Measurements from ENCODE around the gene BRD1. TPM values are rescaled to one million over a fixed set of nuclear protein-coding genes. Genes with fewer than 3 reads are reported as not detected.
A peak's percentile ranks its signal among the peaks of the same experiment; 100 is the strongest.
"Not testable (repeated sequence)": the region's sequence is repeated elsewhere in the genome, so short reads cannot be mapped to it uniquely, and the experiment has no call there.

The BRD1 gene
- total RNA-seq, 1 donor: 23.5 TPM

DNA sequence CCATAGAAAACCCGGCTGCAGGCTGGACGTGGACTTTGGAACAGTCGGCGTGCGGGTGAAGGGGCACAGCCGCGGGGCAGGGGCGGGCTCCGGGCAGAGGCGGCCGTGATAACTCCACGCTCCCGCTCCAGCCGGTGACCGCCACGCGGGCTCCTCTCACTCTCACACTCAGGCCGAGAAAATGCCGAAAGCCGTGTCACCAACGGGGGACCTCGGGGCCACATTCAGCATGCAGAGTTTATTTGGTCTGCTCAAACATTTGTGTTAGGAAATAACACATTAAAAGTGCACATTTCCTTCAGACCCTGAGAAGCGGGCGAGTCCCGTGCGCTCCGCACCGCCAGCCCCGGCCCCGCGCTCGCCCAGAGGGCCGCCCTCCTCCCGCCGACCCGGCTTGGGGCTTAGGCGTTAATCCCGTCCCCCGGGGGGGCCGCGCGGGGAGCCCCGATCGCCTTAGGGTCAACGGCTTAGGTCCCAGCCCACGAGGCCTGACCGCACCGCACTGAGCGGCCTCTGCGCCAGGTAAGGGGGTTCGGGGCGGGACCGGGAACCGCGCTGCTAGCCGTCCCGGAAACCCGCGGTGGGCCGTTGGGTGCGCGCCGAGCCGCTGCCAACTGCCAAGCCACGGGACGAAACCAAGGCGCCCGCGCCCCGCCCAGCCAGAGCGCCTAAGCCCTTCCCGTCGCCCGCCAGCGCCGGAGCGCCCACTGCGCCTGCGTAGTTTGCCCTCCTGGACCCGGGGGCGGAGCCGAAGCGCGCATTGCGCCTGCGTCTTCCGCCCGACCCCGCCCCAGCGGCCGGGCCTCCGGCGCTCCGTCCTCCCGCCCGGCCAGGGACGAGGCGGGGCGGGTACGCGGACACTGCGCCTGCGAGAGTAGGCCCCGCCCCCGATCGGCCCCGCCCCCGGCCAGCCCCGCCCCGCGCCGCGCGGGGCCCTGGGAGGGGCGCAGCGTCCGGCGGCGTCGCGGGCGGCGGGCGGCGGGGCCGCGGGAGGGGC is 25.5 kb upstream of the BRD1 start, which contains the start of gene ZBED4:
TSS of gene ZBED4 (plus strand) at position 947 of the 997 bp plus-strand sequence. CDS start 29,819 bp downstream, outside the sequence.
- Histone ChIP-seq H3K27ac (ENCODE audit: low read depth, low read length) (peak within 1 kb of the TSS; percentile 79), H3K4me3 (ENCODE audit: insufficient read depth, low read length) (peak within 1 kb of the TSS; percentile 90), H3K36me3 (ENCODE audit: insufficient read depth, low read length) (peaks cover 3% of the 10 kb centered on the region), H3K4me1 (ENCODE audit: insufficient read depth, low read length) (peaks cover 10% of the 10 kb centered on the region), H3K79me2 (ENCODE audit: insufficient read depth, low read length) (peaks cover 40% of the 10 kb centered on the region), H2AFZ (ENCODE audit: low read length) (peak within 1 kb of the TSS; percentile 89), H3K27me3 (ENCODE audit: insufficient read depth, low read length) (peaks cover 31% of the 10 kb centered on the region), H3K9me3 (ENCODE audit: low read depth, low read length) (no peaks in the 10 kb centered on the region), H3K4me2 (ENCODE audit: insufficient read depth, low read length) (peak within 1 kb of the TSS; percentile 99), H4K20me1 (ENCODE audit: insufficient read depth, low read length) (peaks cover 31% of the 10 kb centered on the region)
- DNase-seq (ENCODE audit: insufficient read length, low spot score, missing footprints): peak; percentile 100
- TF ChIP-seq, protein P1, sequence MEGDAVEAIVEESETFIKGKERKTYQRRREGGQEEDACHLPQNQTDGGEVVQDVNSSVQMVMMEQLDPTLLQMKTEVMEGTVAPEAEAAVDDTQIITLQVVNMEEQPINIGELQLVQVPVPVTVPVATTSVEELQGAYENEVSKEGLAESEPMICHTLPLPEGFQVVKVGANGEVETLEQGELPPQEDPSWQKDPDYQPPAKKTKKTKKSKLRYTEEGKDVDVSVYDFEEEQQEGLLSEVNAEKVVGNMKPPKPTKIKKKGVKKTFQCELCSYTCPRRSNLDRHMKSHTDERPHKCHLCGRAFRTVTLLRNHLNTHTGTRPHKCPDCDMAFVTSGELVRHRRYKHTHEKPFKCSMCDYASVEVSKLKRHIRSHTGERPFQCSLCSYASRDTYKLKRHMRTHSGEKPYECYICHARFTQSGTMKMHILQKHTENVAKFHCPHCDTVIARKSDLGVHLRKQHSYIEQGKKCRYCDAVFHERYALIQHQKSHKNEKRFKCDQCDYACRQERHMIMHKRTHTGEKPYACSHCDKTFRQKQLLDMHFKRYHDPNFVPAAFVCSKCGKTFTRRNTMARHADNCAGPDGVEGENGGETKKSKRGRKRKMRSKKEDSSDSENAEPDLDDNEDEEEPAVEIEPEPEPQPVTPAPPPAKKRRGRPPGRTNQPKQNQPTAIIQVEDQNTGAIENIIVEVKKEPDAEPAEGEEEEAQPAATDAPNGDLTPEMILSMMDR (IDR thresholded peaks at IDR 0.05; ENCODE audit: extremely low read depth, low read depth, low read length): no peak

DNA sequence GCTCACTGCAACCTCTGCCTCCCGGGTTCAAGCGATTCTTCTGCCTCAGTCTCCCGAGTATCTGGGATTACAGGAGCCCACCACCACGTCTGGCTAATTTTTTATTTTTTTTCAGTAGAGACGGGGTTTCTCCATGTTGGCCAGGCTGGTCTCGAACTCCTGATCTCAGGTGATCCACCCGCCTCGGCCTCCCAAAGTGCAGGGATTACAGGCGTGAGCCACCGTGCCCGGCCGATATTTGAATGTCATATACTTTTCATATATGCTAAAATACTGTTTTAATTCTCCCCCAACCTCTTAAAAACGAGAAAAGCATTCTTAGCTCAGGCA is 24.9 kb upstream of the BRD1 start:
- peak overlapping the region; percentile 94 for H3K4me2 ChIP-seq (ENCODE audit: insufficient read depth, low read length)
- peak overlapping the region; percentile 89 for H2AFZ ChIP-seq (ENCODE audit: low read length)
- H3K36me3 ChIP-seq (ENCODE audit: insufficient read depth, low read length); H3K9me3 ChIP-seq (ENCODE audit: low read depth, low read length); DNase-seq (ENCODE audit: insufficient read length, low spot score, missing footprints); H3K27ac ChIP-seq (ENCODE audit: low read depth, low read length): not testable (repeated sequence)
- H3K79me2 ChIP-seq (ENCODE audit: insufficient read depth, low read length): peaks cover 33% of the 10 kb centered on the region
- H4K20me1 ChIP-seq (ENCODE audit: insufficient read depth, low read length): peaks cover 29% of the 10 kb centered on the region
- H3K4me3 ChIP-seq (ENCODE audit: insufficient read depth, low read length): peak overlapping the region; percentile 88
- H3K4me1 ChIP-seq (ENCODE audit: insufficient read depth, low read length): peaks cover 10% of the 10 kb centered on the region
- peaks cover 37% of the 10 kb centered on the region for H3K27me3 ChIP-seq (ENCODE audit: insufficient read depth, low read length)

DNA sequence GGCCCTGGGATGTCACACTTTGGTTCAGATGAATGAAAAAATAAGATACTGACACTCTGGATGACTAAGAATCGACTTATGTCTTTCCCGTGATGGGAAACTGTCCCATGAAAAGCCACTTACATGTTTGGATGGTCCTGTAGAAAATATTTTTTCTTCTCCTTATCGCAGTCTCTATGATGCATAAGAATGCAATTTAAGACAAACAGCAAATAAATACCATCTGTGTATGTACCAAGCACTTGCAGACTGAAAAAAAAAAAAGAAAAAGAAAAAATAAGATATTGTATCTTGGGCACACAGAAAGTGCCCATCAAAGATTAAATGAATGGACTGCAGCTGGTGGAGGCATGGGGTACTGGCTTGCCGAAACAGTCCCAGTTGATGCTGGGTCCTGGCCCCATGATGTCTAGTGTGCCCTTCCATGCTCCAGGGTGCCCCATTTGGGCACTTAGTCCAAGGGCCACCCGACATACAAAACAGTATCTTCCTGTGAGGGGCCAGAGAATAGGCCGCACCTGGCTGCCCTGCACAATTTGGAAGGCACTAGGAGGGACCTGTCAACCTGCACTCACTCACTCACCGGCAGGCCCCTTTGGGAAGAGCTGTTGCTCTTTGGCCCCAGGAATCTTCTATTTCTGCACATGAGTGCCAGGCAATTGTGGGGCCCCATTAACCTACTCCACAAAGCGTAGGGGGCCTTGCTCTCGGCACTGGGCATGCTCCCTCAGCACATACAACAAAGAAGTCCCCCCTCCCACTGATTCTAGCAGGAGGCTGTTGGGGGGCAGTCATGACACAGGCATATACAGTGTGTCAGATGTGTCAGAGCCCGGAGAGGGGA is 23.5 kb upstream of the BRD1 start:
- H2AFZ ChIP-seq (ENCODE audit: low read length): no peak overlapping the region
- H3K4me3 ChIP-seq (ENCODE audit: insufficient read depth, low read length): no peak overlapping the region
- no peaks in the 10 kb centered on the region for H3K36me3 ChIP-seq (ENCODE audit: insufficient read depth, low read length)
- TF ChIP-seq, protein P1 (IDR thresholded peaks at IDR 0.05; ENCODE audit: extremely low read depth, low read depth, low read length): no peak
- no peaks in the 10 kb centered on the region for H3K9me3 ChIP-seq (ENCODE audit: low read depth, low read length)
- H3K4me2 ChIP-seq (ENCODE audit: insufficient read depth, low read length): no peak overlapping the region
- H3K4me1 ChIP-seq (ENCODE audit: insufficient read depth, low read length): peaks cover 10% of the 10 kb centered on the region
- no peak overlapping the region for H3K27ac ChIP-seq (ENCODE audit: low read depth, low read length)
- DNase-seq (ENCODE audit: insufficient read length, low spot score, missing footprints): peak; percentile 58
- H3K79me2 ChIP-seq (ENCODE audit: insufficient read depth, low read length): peaks cover 21% of the 10 kb centered on the region
- H4K20me1 ChIP-seq (ENCODE audit: insufficient read depth, low read length): peaks cover 20% of the 10 kb centered on the region
- peaks cover 45% of the 10 kb centered on the region for H3K27me3 ChIP-seq (ENCODE audit: insufficient read depth, low read length)

DNA sequence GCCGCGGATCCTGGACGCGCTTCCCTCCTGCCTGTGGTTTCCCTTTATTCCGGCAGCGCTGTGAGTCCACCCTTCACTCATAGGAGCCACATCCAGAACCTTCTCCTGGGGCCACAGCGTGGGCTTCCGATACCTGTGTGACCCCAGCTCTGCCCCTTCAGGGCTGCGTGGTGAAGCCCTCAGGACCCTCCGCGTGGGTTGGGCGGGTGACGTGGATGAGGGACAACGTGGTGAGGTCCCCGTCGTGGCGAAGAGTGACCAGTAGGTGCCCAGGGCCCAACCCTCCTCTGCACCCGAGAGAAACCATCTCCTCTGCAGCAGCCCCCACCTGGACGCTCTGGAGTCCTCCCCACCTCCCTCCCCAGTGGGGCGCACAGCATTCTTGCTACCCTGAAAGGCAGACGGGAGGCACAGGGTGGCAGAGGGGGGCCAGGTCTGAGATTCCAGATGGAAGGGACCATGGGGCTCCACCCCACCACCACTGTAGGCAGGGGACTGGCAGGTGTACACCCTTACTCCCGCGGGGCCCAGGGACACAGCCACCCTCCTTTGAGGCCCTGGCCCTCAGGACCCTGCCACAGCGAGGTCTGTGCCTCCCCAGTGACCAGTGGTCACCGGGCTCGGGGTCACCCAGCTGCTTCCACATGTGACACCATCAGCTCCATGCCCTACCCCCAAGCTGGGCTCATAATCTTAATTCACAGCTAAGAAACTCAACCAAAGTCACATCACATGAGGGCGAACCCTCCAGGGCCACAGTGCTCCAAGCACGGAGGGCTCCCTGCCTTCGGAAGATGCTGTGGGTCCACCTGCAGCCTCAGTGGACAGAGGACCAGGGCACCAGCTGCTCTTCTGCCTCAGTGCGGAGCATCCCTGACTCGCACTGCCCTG is 22.6 kb upstream of the BRD1 start:
- Histone ChIP-seq H2AFZ (ENCODE audit: low read length) (no peak overlapping the region), H3K79me2 (ENCODE audit: insufficient read depth, low read length) (peaks cover 12% of the 10 kb centered on the region), H3K27me3 (ENCODE audit: insufficient read depth, low read length) (peaks cover 52% of the 10 kb centered on the region), H3K9me3 (ENCODE audit: low read depth, low read length) (no peaks in the 10 kb centered on the region), H3K4me2 (ENCODE audit: insufficient read depth, low read length) (no peak overlapping the region), H3K27ac (ENCODE audit: low read depth, low read length) (no peak overlapping the region), H4K20me1 (ENCODE audit: insufficient read depth, low read length) (peaks cover 11% of the 10 kb centered on the region), H3K36me3 (ENCODE audit: insufficient read depth, low read length) (no peaks in the 10 kb centered on the region), H3K4me3 (ENCODE audit: insufficient read depth, low read length) (no peak overlapping the region), H3K4me1 (ENCODE audit: insufficient read depth, low read length) (peaks cover 7% of the 10 kb centered on the region)
- peak; percentile 86 for DNase-seq (ENCODE audit: insufficient read length, low spot score, missing footprints)
- TF ChIP-seq, protein P1 (IDR thresholded peaks at IDR 0.05; ENCODE audit: extremely low read depth, low read depth, low read length): no peak

Data from osteoblast (primary cell).